BLaER1 (cell line): Measurements from ENCODE around the gene ADAMTS16.

ENCODE experiments used
- H3K27ac ChIP-seq: shearing (Covaris generic); formaldehyde crosslinking; 2 replicates; pipeline ENCODE4 v1.8.1; 2022
- H3K27me3 ChIP-seq: shearing (Covaris generic); formaldehyde crosslinking; 2 replicates; pipeline ENCODE4 v1.8.1; 2022
- H3K36me3 ChIP-seq: shearing (Covaris generic); formaldehyde crosslinking; 2 replicates; pipeline ENCODE4 v1.8.1; 2022
- H3K4me1 ChIP-seq: shearing (Covaris generic); formaldehyde crosslinking; 2 replicates; pipeline ENCODE4 v1.8.1; 2022
- H3K4me2 ChIP-seq: shearing (Covaris generic); formaldehyde crosslinking; 2 replicates; pipeline ENCODE4 v1.8.1; 2022
- H3K4me3 ChIP-seq: shearing (Covaris generic); formaldehyde crosslinking; 2 replicates; pipeline ENCODE4 v1.8.1; 2022
- H3K9ac ChIP-seq: shearing (Covaris generic); formaldehyde crosslinking; 2 replicates; pipeline ENCODE4 v1.8.1; 2022
- H3K9me3 ChIP-seq: shearing (Covaris generic); formaldehyde crosslinking; 2 replicates; pipeline ENCODE4 v1.8.1; 2022
- H4K20me1 ChIP-seq: shearing (Covaris generic); formaldehyde crosslinking; 2 replicates; pipeline ENCODE4 v1.8.1; 2022
- Cebpa-rat ChIP-seq: shearing (Covaris generic); IDR thresholded peaks from 2 replicates; pipeline ENCODE4 v1.8.1; 2022

ADAMTS16 gene

GRCh38 chr5:5218396-5218795 lies 78.3 kb downstream of the ADAMTS16 start:
- no peaks in the 10 kb centered on the region for H4K20me1 ChIP-seq

GRCh38 chr5:5219541-5219940 lies 79.4 kb downstream of the ADAMTS16 start:
- Histone ChIP-seq H4K20me1 (no peaks in the 10 kb centered on the region), H3K4me2 (no peak overlapping the region), H3K27ac (no peak overlapping the region), H3K4me3 (no peak overlapping the region), H3K27me3 (no peaks in the 10 kb centered on the region), H3K9ac (no peak overlapping the region), H3K4me1 (no peaks in the 10 kb centered on the region), H3K9me3 (no peaks in the 10 kb centered on the region), H3K36me3 (no peaks in the 10 kb centered on the region)
- TF ChIP-seq Cebpa-rat: no peak

More at GRCh38 chr5:5218396-5218795, 78.3 kb downstream of the ADAMTS16 start:
- Histone ChIP-seq H3K4me2 (no peak overlapping the region), H3K4me3 (no peak overlapping the region), H3K36me3 (no peaks in the 10 kb centered on the region), H3K9ac (no peak overlapping the region), H3K9me3 (no peaks in the 10 kb centered on the region), H3K4me1 (no peaks in the 10 kb centered on the region), H3K27ac (no peak overlapping the region), H3K27me3 (no peaks in the 10 kb centered on the region)
- no peak for TF ChIP-seq Cebpa-rat

GRCh38 chr5:5220901-5221631 lies 80.9 kb downstream of the ADAMTS16 start:
- Histone ChIP-seq H3K4me1 (no peaks in the 10 kb centered on the region), H3K4me2 (no peak overlapping the region), H3K36me3 (no peaks in the 10 kb centered on the region), H3K9ac (no peak overlapping the region), H3K9me3 (no peaks in the 10 kb centered on the region), H3K27ac (no peak overlapping the region), H4K20me1 (no peaks in the 10 kb centered on the region), H3K27me3 (no peaks in the 10 kb centered on the region), H3K4me3 (no peak overlapping the region)
- TF ChIP-seq Cebpa-rat: no peak

- H3K36me3 ChIP-seq: no peaks in the 10 kb centered on the region
- no peak overlapping the region for H3K27ac ChIP-seq
- H3K27me3 ChIP-seq: no peaks in the 10 kb centered on the region
- H3K4me1 ChIP-seq: no peaks in the 10 kb centered on the region
- TF ChIP-seq Cebpa-rat: no peak
- H3K9ac ChIP-seq: no peak overlapping the region
- H3K4me2 ChIP-seq: no peak overlapping the region
- no peak overlapping the region for H3K4me3 ChIP-seq
- H4K20me1 ChIP-seq: no peaks in the 10 kb centered on the region
- H3K9me3 ChIP-seq: no peaks in the 10 kb centered on the region
These were observed 81.6 kb downstream of the ADAMTS16 start for GRCh38 chr5:5221724-5222123.

- Histone ChIP-seq H3K27me3 (no peaks in the 10 kb centered on the region), H4K20me1 (no peaks in the 10 kb centered on the region), H3K4me3 (no peak overlapping the region), H3K4me2 (no peak overlapping the region), H3K4me1 (no peaks in the 10 kb centered on the region), H3K27ac (no peak overlapping the region), H3K9ac (no peak overlapping the region), H3K9me3 (no peaks in the 10 kb centered on the region), H3K36me3 (no peaks in the 10 kb centered on the region)
- no peak for TF ChIP-seq Cebpa-rat
These were observed 91.4 kb downstream of the ADAMTS16 start for GRCh38 chr5:5231576-5231975.

GRCh38 chr5:5234912-5235311 lies 94.8 kb downstream of the ADAMTS16 start:
- Histone ChIP-seq H3K9ac (no peak overlapping the region), H3K36me3 (no peaks in the 10 kb centered on the region), H3K4me2 (no peak overlapping the region), H4K20me1 (no peaks in the 10 kb centered on the region), H3K4me3 (no peak overlapping the region), H3K4me1 (no peaks in the 10 kb centered on the region), H3K27me3 (no peaks in the 10 kb centered on the region), H3K9me3 (no peaks in the 10 kb centered on the region), H3K27ac (no peak overlapping the region)
- TF ChIP-seq Cebpa-rat: no peak

GRCh38 chr5:5235685-5236084 lies 95.6 kb downstream of the ADAMTS16 start:
- Histone ChIP-seq H3K9me3 (0 out of 2 replicates have a peak, but pooled peaks cover 3% of the 10 kb centered on the region), H4K20me1 (no peaks in the 10 kb centered on the region), H3K27me3 (no peaks in the 10 kb centered on the region), H3K36me3 (no peaks in the 10 kb centered on the region), H3K4me2 (no peak overlapping the region), H3K9ac (no peak overlapping the region), H3K4me1 (no peaks in the 10 kb centered on the region), H3K27ac (no peak overlapping the region), H3K4me3 (no peak overlapping the region)
- no peak for TF ChIP-seq Cebpa-rat

- Histone ChIP-seq H3K9me3 (peaks cover 12% of the 10 kb centered on the region; the same call in 1 of the 2 replicates), H3K9ac (no peak overlapping the region)
- no peak for TF ChIP-seq Cebpa-rat
These were observed 99.1 kb downstream of the ADAMTS16 start for GRCh38 chr5:5239191-5239590.

GRCh38 chr5:5240234-5240633 lies 100.1 kb downstream of the ADAMTS16 start:
- Histone ChIP-seq H3K36me3 (no peaks in the 10 kb centered on the region), H3K27ac (no peak overlapping the region)

More at GRCh38 chr5:5239191-5239590, 99.1 kb downstream of the ADAMTS16 start:
- no peak overlapping the region for H3K4me2 ChIP-seq
- H3K36me3 ChIP-seq: no peaks in the 10 kb centered on the region
- no peak overlapping the region for H3K27ac ChIP-seq
- no peaks in the 10 kb centered on the region for H3K4me1 ChIP-seq
- H3K27me3 ChIP-seq: no peaks in the 10 kb centered on the region
- no peaks in the 10 kb centered on the region for H4K20me1 ChIP-seq
- H3K4me3 ChIP-seq: no peak overlapping the region

GRCh38 chr5:5242056-5242455 lies 101.9 kb downstream of the ADAMTS16 start:
- Histone ChIP-seq H3K4me2 (no peak overlapping the region), H3K27me3 (no peaks in the 10 kb centered on the region), H3K9ac (no peak overlapping the region), H4K20me1 (no peaks in the 10 kb centered on the region), H3K4me3 (no peak overlapping the region), H3K27ac (no peak overlapping the region), H3K9me3 (peaks cover 12% of the 10 kb centered on the region; the same call in 1 of the 2 replicates), H3K36me3 (no peaks in the 10 kb centered on the region), H3K4me1 (no peaks in the 10 kb centered on the region)
- TF ChIP-seq Cebpa-rat: no peak

More at GRCh38 chr5:5240234-5240633, 100.1 kb downstream of the ADAMTS16 start:
- no peak overlapping the region for H3K9ac ChIP-seq
- no peak for TF ChIP-seq Cebpa-rat
- no peak overlapping the region for H3K4me2 ChIP-seq
- no peak overlapping the region for H3K4me3 ChIP-seq
- H3K9me3 ChIP-seq: peaks cover 12% of the 10 kb centered on the region; the same call in 1 of the 2 replicates
- H4K20me1 ChIP-seq: no peaks in the 10 kb centered on the region
- no peaks in the 10 kb centered on the region for H3K27me3 ChIP-seq
- no peaks in the 10 kb centered on the region for H3K4me1 ChIP-seq
